ENCODE results near the gene ERG. TPM values are rescaled to one million over a fixed set of nuclear protein-coding genes. Genes with fewer than 3 reads are reported as not detected.

The ERG gene
- total and polyA plus RNA-seq, 4 donors: 8.6 to 30.3 (median 21.0) TPM

DNA sequence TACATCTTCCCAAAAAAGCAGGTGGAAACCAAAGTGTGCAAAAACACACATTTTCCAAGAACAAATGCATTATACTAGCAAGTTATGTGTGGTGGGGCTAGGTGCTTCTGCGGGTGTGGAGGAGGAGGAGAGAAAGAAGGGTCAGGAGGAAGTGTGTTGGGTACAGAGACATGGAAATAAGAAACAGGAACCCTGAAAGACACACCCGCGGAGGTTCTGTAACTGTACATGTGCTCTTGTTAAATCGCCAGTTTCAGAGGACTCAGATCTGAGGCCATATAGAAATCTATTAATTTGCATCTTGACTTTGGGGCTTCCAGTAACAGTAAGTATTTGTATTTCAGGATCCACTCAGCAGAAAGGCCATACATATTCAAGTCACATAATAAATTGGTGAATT is 30.9 kb downstream of the ERG start:
- no peaks in the 10 kb centered on the region for H3K9me3 ChIP-seq (ENCODE audit: control insufficient read depth in 4 of 4, insufficient read depth in 3 of 4, low read length in 3 of 4)
- TF ChIP-seq, protein P1, sequence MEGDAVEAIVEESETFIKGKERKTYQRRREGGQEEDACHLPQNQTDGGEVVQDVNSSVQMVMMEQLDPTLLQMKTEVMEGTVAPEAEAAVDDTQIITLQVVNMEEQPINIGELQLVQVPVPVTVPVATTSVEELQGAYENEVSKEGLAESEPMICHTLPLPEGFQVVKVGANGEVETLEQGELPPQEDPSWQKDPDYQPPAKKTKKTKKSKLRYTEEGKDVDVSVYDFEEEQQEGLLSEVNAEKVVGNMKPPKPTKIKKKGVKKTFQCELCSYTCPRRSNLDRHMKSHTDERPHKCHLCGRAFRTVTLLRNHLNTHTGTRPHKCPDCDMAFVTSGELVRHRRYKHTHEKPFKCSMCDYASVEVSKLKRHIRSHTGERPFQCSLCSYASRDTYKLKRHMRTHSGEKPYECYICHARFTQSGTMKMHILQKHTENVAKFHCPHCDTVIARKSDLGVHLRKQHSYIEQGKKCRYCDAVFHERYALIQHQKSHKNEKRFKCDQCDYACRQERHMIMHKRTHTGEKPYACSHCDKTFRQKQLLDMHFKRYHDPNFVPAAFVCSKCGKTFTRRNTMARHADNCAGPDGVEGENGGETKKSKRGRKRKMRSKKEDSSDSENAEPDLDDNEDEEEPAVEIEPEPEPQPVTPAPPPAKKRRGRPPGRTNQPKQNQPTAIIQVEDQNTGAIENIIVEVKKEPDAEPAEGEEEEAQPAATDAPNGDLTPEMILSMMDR (IDR thresholded peaks at IDR 0.05; ENCODE audit: control extremely low read depth, extremely low read depth): no peak
- no peak overlapping the region for H3K9ac ChIP-seq (ENCODE audit: insufficient read depth in 1 of 2, low read length in 2 of 2)
- DNase-seq (no peak), ATAC-seq (ENCODE audit: insufficient read depth, low FRiP score) (no peak)
- H3K27ac ChIP-seq (ENCODE audit: low read depth in 1 of 2, low read length in 1 of 2): no peak overlapping the region
- no peak overlapping the region for H3K4me3 ChIP-seq
- 32 to 47% methylated on average over 4 of the region's 4 CpGs for WGBS, 2 donors
- peaks cover 0 to 4% (median 0%) of the 10 kb centered on the region in 5 donors for H3K4me1 ChIP-seq (ENCODE audit: control insufficient read depth in 5 of 5, insufficient read depth in 5 of 5, low read length in 5 of 5)
- no peaks in the 10 kb centered on the region for H3K36me3 ChIP-seq (ENCODE audit: control insufficient read depth in 4 of 4, insufficient read depth in 4 of 4, low read length in 4 of 4)
- H3K27me3 ChIP-seq (ENCODE audit: control insufficient read depth in 3 of 3, insufficient read depth in 3 of 3, low read length in 2 of 3): no peaks in the 10 kb centered on the region

DNA sequence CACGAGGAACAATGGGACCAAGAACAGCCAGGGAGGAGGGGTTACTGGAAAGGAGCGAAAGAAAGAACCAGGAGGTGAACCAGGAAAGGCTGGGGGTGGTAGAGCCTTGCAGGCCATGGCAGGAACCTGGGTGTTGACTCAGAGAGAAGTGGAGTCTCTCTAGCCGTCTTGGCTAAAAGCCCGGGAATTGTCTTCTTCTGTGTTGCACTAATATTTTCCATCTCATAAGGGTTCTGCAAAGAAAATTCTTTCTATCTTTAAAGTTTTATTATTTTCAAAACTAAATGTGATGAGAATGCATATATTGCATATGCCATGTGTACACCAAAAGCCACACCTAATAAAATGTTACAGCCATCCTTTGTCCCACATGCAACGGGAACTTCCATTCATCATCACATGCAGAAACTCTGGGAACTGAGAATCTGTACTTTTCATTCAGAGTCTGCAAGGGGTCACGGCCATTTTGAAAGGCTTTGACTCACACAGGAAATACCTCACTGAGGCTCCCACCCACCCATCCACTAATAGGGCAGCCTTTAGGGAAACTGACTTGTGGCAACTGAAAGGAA is 38.0 kb downstream of the ERG start:
- Histone ChIP-seq H3K4me1 (ENCODE audit: control insufficient read depth in 5 of 5, insufficient read depth in 5 of 5, low read length in 5 of 5) (peaks cover 0 to 12% (median 0%) of the 10 kb centered on the region in 5 donors), H3K9ac (ENCODE audit: insufficient read depth in 1 of 2, low read length in 2 of 2) (no peak overlapping the region), H3K27ac (ENCODE audit: low read depth in 1 of 2, low read length in 1 of 2) (peak overlapping the region in 1 of 2 donors; percentile 82), H3K9me3 (ENCODE audit: control insufficient read depth in 4 of 4, insufficient read depth in 3 of 4, low read length in 3 of 4) (peaks cover 0 to 2% (median 0%) of the 10 kb centered on the region in 4 donors), H3K36me3 (ENCODE audit: control insufficient read depth in 4 of 4, insufficient read depth in 4 of 4, low read length in 4 of 4) (no peaks in the 10 kb centered on the region), H3K4me3 (no peak overlapping the region), H3K27me3 (ENCODE audit: control insufficient read depth in 3 of 3, insufficient read depth in 3 of 3, low read length in 2 of 3) (no peaks in the 10 kb centered on the region)
- no peak for ATAC-seq (ENCODE audit: insufficient read depth, low FRiP score)
- TF ChIP-seq, protein P1 (IDR thresholded peaks at IDR 0.05; ENCODE audit: control extremely low read depth, extremely low read depth): no peak
- peak in 1 of 3 donors; percentile 55 for DNase-seq
- WGBS, 2 donors: 55 to 57% methylated on average over 6 of the region's 6 CpGs

DNA sequence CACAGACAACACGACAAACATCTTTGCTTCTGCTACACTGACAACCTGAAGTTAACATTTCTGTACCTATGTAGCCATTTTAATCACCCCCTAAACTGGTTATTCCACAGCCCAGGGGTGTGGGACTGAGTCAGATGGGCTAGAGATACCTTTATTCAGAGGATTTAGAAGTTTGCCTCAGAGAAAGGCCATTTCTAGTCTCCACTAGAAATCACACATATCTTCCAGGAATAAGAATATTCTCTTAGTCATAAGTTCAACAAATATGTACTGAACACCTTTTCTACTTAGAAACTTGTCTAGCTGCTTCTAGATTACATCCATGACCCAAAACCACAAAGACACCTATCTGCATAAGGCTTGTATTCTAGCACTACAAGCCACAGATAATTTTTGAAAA is 38.8 kb downstream of the ERG start:
- no peak overlapping the region for H3K9ac ChIP-seq (ENCODE audit: insufficient read depth in 1 of 2, low read length in 2 of 2)
- H3K27ac ChIP-seq (ENCODE audit: low read depth in 1 of 2, low read length in 1 of 2): no peak overlapping the region
- no peak overlapping the region for H3K4me3 ChIP-seq

More for the DNA sequence above, 38.8 kb downstream of the ERG start:
- Histone ChIP-seq H3K27me3 (ENCODE audit: control insufficient read depth in 3 of 3, insufficient read depth in 3 of 3, low read length in 2 of 3) (no peaks in the 10 kb centered on the region), H3K9me3 (ENCODE audit: control insufficient read depth in 4 of 4, insufficient read depth in 3 of 4, low read length in 3 of 4) (peaks cover 0 to 2% (median 0%) of the 10 kb centered on the region in 4 donors), H3K4me1 (ENCODE audit: control insufficient read depth in 5 of 5, insufficient read depth in 5 of 5, low read length in 5 of 5) (peaks cover 0 to 12% (median 0%) of the 10 kb centered on the region in 5 donors), H3K36me3 (ENCODE audit: control insufficient read depth in 4 of 4, insufficient read depth in 4 of 4, low read length in 4 of 4) (no peaks in the 10 kb centered on the region)
- no peak for DNase-seq
- no peak for ATAC-seq (ENCODE audit: insufficient read depth, low FRiP score)
- TF ChIP-seq, protein P1 (IDR thresholded peaks at IDR 0.05; ENCODE audit: control extremely low read depth, extremely low read depth): no peak
- WGBS, 2 donors: 94 to 100% methylated on average over 1 of the region's 1 CpG
